WTC11 (cell line): ENCODE measurements around the gene PNMA6E. TPM values are rescaled to one million over a fixed set of nuclear protein-coding genes. Genes with fewer than 3 reads are reported as not detected.

ENCODE experiments used
- ATAC-seq: fragments of 200-7000 bp; cut with Tn5 transposase; 2 replicates; pipeline ENCODE4 v1.10.0; 2021; ENCODE audit warnings: mild to moderate bottlenecking, moderate library complexity
- CTCF ChIA-PET: fragments of 300-600 bp; sonication (Branson Sonifier 250); formaldehyde crosslinking; loops from one replicate; lab custom pipeline; 2021; ENCODE audit warnings: antibody characterized with exemption; lab: Charles Lee
- POLR2A ChIA-PET: fragments of 350-600 bp; sonication (Branson Sonifier 250); formaldehyde crosslinking; loops from one replicate; lab custom pipeline; 2021; ENCODE audit warnings: antibody characterized with exemption; lab: Charles Lee
- DNase-seq: peaks from one replicate; pipeline ENCODE4 v3.0.0; 2021; ENCODE audit warnings: low spot score
- H3K27ac Mint-ChIP-seq: 2 replicates; pipeline ENCODE4 v1.8.0; 2021; ENCODE audit warnings: mixed read lengths
- H3K27me3 Mint-ChIP-seq: 2 replicates; pipeline ENCODE4 v1.8.0; 2021; ENCODE audit warnings: low read depth, mild to moderate bottlenecking, moderate library complexity, mixed read lengths
- H3K36me3 Mint-ChIP-seq: 2 replicates; pipeline ENCODE4 v1.8.0; 2021; ENCODE audit warnings: mixed read lengths
- H3K4me1 Mint-ChIP-seq: 2 replicates; pipeline ENCODE4 v1.8.0; 2022; ENCODE audit warnings: mixed read lengths
- H3K4me3 Mint-ChIP-seq: 2 replicates; pipeline ENCODE4 v1.8.0; 2021; ENCODE audit warnings: mild to moderate bottlenecking, moderate library complexity, mixed read lengths
- H3K9me3 Mint-ChIP-seq: 2 replicates; pipeline ENCODE4 v1.8.0; 2021; ENCODE audit warnings: mixed read lengths
- ATF1 ChIP-seq: sonication (generic); formaldehyde crosslinking; IDR thresholded peaks from 2 replicates; pipeline ENCODE4 v1.8.1; 2023; ENCODE audit warnings: mild to moderate bottlenecking, moderate library complexity, missing genetic modification reagents
- CREB1 ChIP-seq: sonication (generic); formaldehyde crosslinking; IDR thresholded peaks from 2 replicates; pipeline ENCODE4 v1.8.0; 2023; ENCODE audit warnings: mild to moderate bottlenecking, missing genetic modification reagents
- E2F1 ChIP-seq: sonication (generic); formaldehyde crosslinking; IDR thresholded peaks from 2 replicates; pipeline ENCODE4 v1.8.0; 2022; ENCODE audit warnings: mild to moderate bottlenecking, missing genetic modification reagents
- ETV6 ChIP-seq: sonication (generic); formaldehyde crosslinking; IDR thresholded peaks from 2 replicates; pipeline ENCODE4 v1.8.1; 2022; ENCODE audit warnings: mild to moderate bottlenecking, missing genetic modification reagents
- FOXP1 ChIP-seq: sonication (generic); formaldehyde crosslinking; IDR thresholded peaks from 2 replicates; pipeline ENCODE4 v1.8.0; 2022; ENCODE audit warnings: missing genetic modification reagents, mild to moderate bottlenecking, moderate library complexity, borderline replicate concordance
- FOXP4 ChIP-seq: sonication (generic); formaldehyde crosslinking; IDR thresholded peaks from 2 replicates; pipeline ENCODE4 v1.8.0; 2022; ENCODE audit warnings: mild to moderate bottlenecking, missing genetic modification reagents
- GABPB1 ChIP-seq: sonication (generic); formaldehyde crosslinking; IDR thresholded peaks from 2 replicates; pipeline ENCODE4 v1.8.1; 2023; ENCODE audit warnings: mild to moderate bottlenecking, missing genetic modification reagents
- GRHL2 ChIP-seq: fragments of 250-450 bp; sonication (Bioruptor Pico); IDR thresholded peaks from 2 replicates; pipeline ENCODE4 v1.8.0; 2022; ENCODE audit warnings: mild to moderate bottlenecking, moderate library complexity; ENCODE audit not compliant: insufficient replicate concordance, severe bottlenecking
- GTF2I ChIP-seq: fragments of 250-450 bp; sonication (Bioruptor Pico); conservative IDR thresholded peaks from 2 replicates; pipeline ENCODE4 v1.4.0; 2021; ENCODE audit warnings: mild to moderate bottlenecking
- NFATC4 ChIP-seq: fragments of 250-450 bp; sonication (Bioruptor Pico); IDR thresholded peaks from 2 replicates; pipeline ENCODE4 v1.9.0; 2021; ENCODE audit warnings: mild to moderate bottlenecking
- PRDM15 ChIP-seq: sonication (generic); formaldehyde crosslinking; IDR thresholded peaks from 2 replicates; pipeline ENCODE4 v1.8.0; 2022; ENCODE audit warnings: missing genetic modification reagents
- TCF7 ChIP-seq: sonication (generic); formaldehyde crosslinking; IDR thresholded peaks from 2 replicates; pipeline ENCODE4 v1.8.0; 2022; ENCODE audit warnings: mild to moderate bottlenecking, low read depth, missing genetic modification reagents, moderate library complexity
- ZMAT4 ChIP-seq: fragments of 250-450 bp; sonication (Bioruptor Pico); IDR thresholded peaks from 2 replicates; pipeline ENCODE4 v1.9.0; 2021; ENCODE audit warnings: mild to moderate bottlenecking
- ZNF317 ChIP-seq: sonication (generic); formaldehyde crosslinking; IDR thresholded peaks from 2 replicates; pipeline ENCODE4 v1.8.1; 2023; ENCODE audit warnings: low read depth, mild to moderate bottlenecking, moderate library complexity, missing genetic modification reagents, borderline replicate concordance
- ZNF512 ChIP-seq: sonication (generic); formaldehyde crosslinking; IDR thresholded peaks from 2 replicates; pipeline ENCODE4 v1.8.1; 2022; ENCODE audit warnings: missing genetic modification reagents, borderline replicate concordance
- ZNF532 ChIP-seq: fragments of 250-450 bp; sonication (Bioruptor Pico); IDR thresholded peaks from 2 replicates; pipeline ENCODE4 v1.9.0; 2021; ENCODE audit warnings: mild to moderate bottlenecking, borderline replicate concordance
- total RNA-seq: library from RNA; stranded (reverse); gene quantifications from 3 replicates; pipeline ENCODE4 v1.2.3, GENCODE V29; 2021

Gene PNMA6E
- total RNA-seq, 1 experiment from 2014 or later, result not detected

GRCh38 chrX:153433781-153434285 is 32.7 kb upstream of the PNMA6E start:
- TF ChIP-seq TCF7, result no peak
- TF ChIP-seq ZNF512 (CRISPR knock-in tag), result no peak
- TF ChIP-seq GTF2I (CRISPR knock-in tag), result no peak
- no peak for TF ChIP-seq ZMAT4
- TF ChIP-seq PRDM15 (CRISPR knock-in tag), result no peak
- TF ChIP-seq NFATC4 (CRISPR knock-in tag), result no peak
- no peak for TF ChIP-seq ATF1
- TF ChIP-seq GABPB1, result no peak
- no peak for TF ChIP-seq E2F1 (CRISPR knock-in tag)
- TF ChIP-seq GRHL2, result no peak
- TF ChIP-seq ZNF317 (CRISPR knock-in tag), result no peak
- no peak for TF ChIP-seq ETV6 (CRISPR knock-in tag)
- no peak for TF ChIP-seq FOXP1 (CRISPR knock-in tag)
- no peak for TF ChIP-seq CREB1 (CRISPR knock-in tag)
- TF ChIP-seq FOXP4, result no peak
- TF ChIP-seq ZNF532 (CRISPR knock-in tag), result no peak
- Mint-ChIP-seq H3K27ac (no peak overlapping the region), H3K27me3 (no peaks in the 10 kb centered on the region), H3K4me1 (no peaks in the 10 kb centered on the region), H3K36me3 (no peaks in the 10 kb centered on the region), H3K9me3 (peaks cover 9% of the 10 kb centered on the region), H3K4me3 (no peak overlapping the region)
- POLR2A ChIA-PET, result no interaction called here
- DNase-seq (no peak), ATAC-seq (no peak)
- CTCF ChIA-PET, result no interaction called here
